B cell (primary cell): Measurements from ENCODE around the gene FLNB. TPM values are rescaled to one million over a fixed set of nuclear protein-coding genes. Genes with fewer than 3 reads are reported as not detected.

Source experiments
- ATAC-seq: fragments of 200-7000 bp; cut with Tn5 transposase; one replicate; pipeline ENCODE4 v1.10.0; 2021; ENCODE audit warnings: low read depth, mild to moderate bottlenecking, moderate number of reproducible peaks, moderate library complexity
- CTCF ChIA-PET: fragments of 350-600 bp; sonication (Branson Sonifier 250); formaldehyde crosslinking; loops from one replicate; lab custom pipeline; 2021; ENCODE audit warnings: antibody characterized with exemption, inconsistent platforms; lab: Charles Lee
- POLR2A ChIA-PET: fragments of 350-600 bp; sonication (Branson Sonifier 250); formaldehyde crosslinking; loops from one replicate; lab custom pipeline; 2021; ENCODE audit warnings: antibody characterized with exemption; lab: Charles Lee
- DNase-seq: peaks from one replicate; pipeline ENCODE4 v3.0.0; 2013
- H2AFZ ChIP-seq: 2 replicates; pipeline ENCODE4 v1.6.1; 2012; ENCODE audit warnings: mild to moderate bottlenecking, low read depth, low read length; ENCODE audit not compliant: insufficient read depth, poor library complexity, severe bottlenecking
- H3K27ac ChIP-seq, 2 donors: 1 replicate in 1 of 2; 2 replicates in 1 of 2; pipeline ENCODE4 v1.5.1; 2012 to 2013; ENCODE audit warnings: low read length in 2 of 2, mild to moderate bottlenecking in 2 of 2, moderate library complexity in 1 of 2
- H3K27me3 ChIP-seq, 4 experiments: fragments of 200-600 bp in 1 of 4; sonication (generic) in 1 of 4; replicated peaks in 1 of 4; 1 replicate in 2 of 4; 2 replicates in 2 of 4; pipeline versions ENCODE4 v1.6.1 to v1.7.0; 2013 to 2016; ENCODE audit warnings: low read length in 3 of 4, mild to moderate bottlenecking in 2 of 4, mixed read lengths in 1 of 4, moderate library complexity in 1 of 4; ENCODE audit not compliant: insufficient read depth in 4 of 4, control insufficient read depth in 3 of 4; ENCODE audit errors: control extremely low read depth in 1 of 4
- H3K36me3 ChIP-seq, 2 experiments: replicated peaks in 1 of 2; 1 replicate in 1 of 2; 2 replicates in 1 of 2; pipeline versions ENCODE4 v1.6.1 to v1.7.1; 2013; ENCODE audit warnings: low read length in 1 of 2; ENCODE audit not compliant: insufficient read depth in 2 of 2, control insufficient read depth in 1 of 2; ENCODE audit errors: control extremely low read depth in 1 of 2, extremely low read depth in 1 of 2
- H3K4me1 ChIP-seq, 2 donors: fragments of 200-600 bp in 1 of 2; sonication (generic) in 1 of 2; 1 replicate in 1 of 2; 2 replicates in 1 of 2; pipeline versions ENCODE4 v1.5.1 to v1.6.1; 2013 to 2017; ENCODE audit warnings: low read length in 2 of 2; ENCODE audit not compliant: control insufficient read depth in 2 of 2, insufficient read depth in 2 of 2
- H3K4me2 ChIP-seq: replicated peaks from 2 replicates; pipeline ENCODE3; 2012; ENCODE audit warnings: mild to moderate bottlenecking, low read depth, low read length; ENCODE audit not compliant: poor library complexity, severe bottlenecking
- H3K4me3 ChIP-seq, 5 experiments: fragments of 200-600 bp in 1 of 5; sonication (generic) in 1 of 5; 1 replicate in 3 of 5; 2 replicates in 2 of 5; pipeline versions ENCODE4 v1.5.1 to v1.7.0; 2011 to 2016; ENCODE audit warnings: low read length in 4 of 5, mild to moderate bottlenecking in 4 of 5, low read depth in 2 of 5, control low read depth in 1 of 5, moderate library complexity in 1 of 5; ENCODE audit not compliant: insufficient read depth in 1 of 5; ENCODE audit errors: control extremely low read depth in 1 of 5, extremely low read depth in 1 of 5
- H3K79me2 ChIP-seq: fragments of 200-600 bp; sonication (generic); one replicate; pipeline ENCODE4 v1.6.0; 2016; ENCODE audit warnings: low read length; ENCODE audit not compliant: control insufficient read depth, insufficient read depth
- H3K9ac ChIP-seq: fragments of 200-600 bp; sonication (generic); 2 replicates; pipeline ENCODE4 v1.6.1; 2017; ENCODE audit warnings: mild to moderate bottlenecking, low read length, moderate library complexity
- H3K9me3 ChIP-seq, 3 donors: one replicate each; pipeline versions ENCODE4 v1.6.1 to v1.7.1; 2013; ENCODE audit warnings: low read length in 2 of 3; ENCODE audit not compliant: control insufficient read depth in 2 of 3, insufficient read depth in 1 of 3; ENCODE audit errors: control extremely low read depth in 1 of 3
- H4K20me1 ChIP-seq: 2 replicates; pipeline ENCODE4 v1.6.0; 2012; ENCODE audit warnings: mild to moderate bottlenecking, low read length; ENCODE audit not compliant: insufficient read depth, control insufficient read depth, poor library complexity, severe bottlenecking
- H3K27ac Mint-ChIP-seq: one replicate; pipeline ENCODE4 v1.8.0; 2021; ENCODE audit warnings: mixed read lengths
- H3K27me3 Mint-ChIP-seq: one replicate; pipeline ENCODE4 v1.8.0; 2021; ENCODE audit warnings: mixed read lengths
- H3K4me1 Mint-ChIP-seq: one replicate; pipeline ENCODE4 v1.8.0; 2021; ENCODE audit warnings: mixed read lengths
- H3K4me3 Mint-ChIP-seq: one replicate; pipeline ENCODE4 v1.8.0; 2021; ENCODE audit warnings: mixed read lengths
- H3K9me3 Mint-ChIP-seq: one replicate; pipeline ENCODE4 v1.8.0; 2022; ENCODE audit warnings: mixed read lengths; ENCODE audit not compliant: insufficient read depth
- CTCF ChIP-seq: fragments of 200-600 bp; IDR thresholded peaks from one replicate; pipeline ENCODE4 v1.8.0; 2022; ENCODE audit warnings: antibody characterized with exemption, mild to moderate bottlenecking
- EZH2 ChIP-seq: IDR thresholded peaks from 2 replicates; pipeline ENCODE4 v1.6.1; 2012; ENCODE audit warnings: borderline replicate concordance, low read depth, mild to moderate bottlenecking, moderate library complexity, low read length; ENCODE audit not compliant: insufficient read depth, poor library complexity, severe bottlenecking
- WGBS: methylation state at CpG from one replicate; pipeline ENCODE4 v1.1.5; 2013; ENCODE audit warnings: missing lambda C conversion rate; ENCODE audit not compliant: insufficient coverage; 5-methylcytosine and 5-hydroxymethylcytosine counted together
- intact Hi-C: fragments of 100-400 bp; cut with micrococcal nuclease; formaldehyde crosslinking; loops from one replicate; pipeline ENCODE4 v1.10.0; 2022
- polyA plus RNA-seq: library from polyadenylated mRNA; depleted of rRNA; stranded (reverse); fragments of >200 nt; gene quantifications from 2 replicates; pipeline ENCODE4 v1.2.3, GENCODE V29; 2012
- total RNA-seq, 2 donors: library from RNA; stranded (reverse); fragments of 120-200 nt in 1 of 2; gene quantifications; 1 replicate in 1 of 2; 2 replicates in 1 of 2; pipeline versions ENCODE4 v1.2.3 to v1.2.4, GENCODE V29; 2013 to 2022

FLNB gene
- total and polyA plus RNA-seq, 2 donors (not counting 1 experiment from before 2014, with no cell fraction given) = 25.5 to 28.3 TPM

- H3K4me2 ChIP-seq = no peak overlapping the region
- no peaks in the 10 kb centered on the region for H3K79me2 ChIP-seq
- no peaks in the 10 kb centered on the region for H3K4me1 ChIP-seq
- H3K4me1 Mint-ChIP-seq = no peaks in the 10 kb centered on the region
- peaks cover 0 to 26% of the 10 kb centered on the region in 2 experiments for H3K36me3 ChIP-seq
- TF ChIP-seq CTCF = no peak
- H3K4me3 ChIP-seq = no peak overlapping the region
- H3K27ac Mint-ChIP-seq = no peak overlapping the region
- no peak overlapping the region for H3K27ac ChIP-seq
- H3K9me3 ChIP-seq = peaks cover 0 to 3% (median 0%) of the 10 kb centered on the region in 3 donors
- no peak for ATAC-seq
- no peaks in the 10 kb centered on the region for H3K27me3 ChIP-seq
- H3K27me3 Mint-ChIP-seq = no peaks in the 10 kb centered on the region
- no peak for DNase-seq
- no peaks in the 10 kb centered on the region for H4K20me1 ChIP-seq
- H3K9ac ChIP-seq = no peak overlapping the region
- H3K9me3 Mint-ChIP-seq = no peaks in the 10 kb centered on the region
- CTCF ChIA-PET = interaction anchor here (1.2 to 1.6 kb wide), 2 partner anchors 9 to 15 kb away, joined by 3 to 5 read pairs; no protein-coding TSS in a partner anchor
- intact Hi-C loops = no loop called here
- WGBS = 96% methylated on average over 6 of the region's 11 CpGs
- POLR2A ChIA-PET = no interaction called here
- H3K4me3 Mint-ChIP-seq = no peak overlapping the region
- no peak overlapping the region for H2AFZ ChIP-seq
Observed at GRCh38 chr3:58157700-58158099, 149.5 kb downstream of the FLNB start.

DNA sequence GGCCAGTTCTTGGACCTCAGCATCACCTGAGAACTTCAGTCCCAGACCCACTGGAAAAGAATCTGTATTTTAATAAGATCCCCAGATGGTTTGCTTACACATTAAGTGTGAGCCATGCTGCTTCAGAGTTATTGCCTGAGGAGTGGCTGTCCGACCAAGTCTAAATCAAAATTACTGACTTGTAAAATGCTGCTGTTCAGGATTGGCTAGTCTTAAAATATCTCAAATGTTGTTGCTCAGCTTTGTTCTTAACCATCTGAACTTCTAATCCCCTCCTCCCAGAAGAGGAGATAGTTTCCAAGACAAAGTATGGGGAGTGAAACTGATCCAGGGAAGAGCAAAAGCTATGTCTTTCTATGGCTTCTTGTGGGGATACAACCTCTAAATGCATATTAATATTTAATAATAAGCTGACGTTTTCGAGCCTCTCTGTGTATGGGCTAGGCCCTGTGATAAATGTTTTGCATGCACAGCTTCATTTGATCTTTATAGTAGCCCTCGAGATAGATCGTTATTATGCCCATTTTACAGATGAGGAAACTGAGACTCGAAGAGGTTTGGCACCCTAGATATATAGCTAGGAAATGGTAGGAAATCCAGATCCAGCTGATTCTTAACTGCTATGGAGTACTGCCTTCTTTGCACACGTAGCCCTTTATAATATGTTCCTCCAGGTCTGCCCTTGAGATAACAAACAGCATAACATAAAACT is 150.4 kb downstream of the FLNB start:
- Histone ChIP-seq H3K9me3 (peaks cover 0 to 3% (median 0%) of the 10 kb centered on the region in 3 donors), H3K4me3 (no peak overlapping the region), H4K20me1 (no peaks in the 10 kb centered on the region), H3K4me1 (no peaks in the 10 kb centered on the region), H3K27ac (no peak overlapping the region), H3K27me3 (no peaks in the 10 kb centered on the region), H3K9ac (no peak overlapping the region), H2AFZ (no peak overlapping the region), H3K36me3 (peaks cover 0 to 24% of the 10 kb centered on the region in 2 experiments), H3K79me2 (no peaks in the 10 kb centered on the region), H3K4me2 (no peak overlapping the region)
- H3K9me3 Mint-ChIP-seq = no peaks in the 10 kb centered on the region
- no peak for DNase-seq
- ChIA-PET CTCF (interaction anchor here (1.4 to 2.3 kb wide), 3 partner anchors 8 to 20 kb away, joined by 5 to 6 read pairs (median 5); no protein-coding TSS in a partner anchor), POLR2A (no interaction called here)
- H3K27me3 Mint-ChIP-seq = no peaks in the 10 kb centered on the region
- no peak for ATAC-seq
- H3K4me3 Mint-ChIP-seq = no peak overlapping the region
- 83% methylated on average over 2 of the region's 7 CpGs for WGBS
- no peak overlapping the region for H3K27ac Mint-ChIP-seq
- intact Hi-C loops = no loop called here
- H3K4me1 Mint-ChIP-seq = no peaks in the 10 kb centered on the region
- TF ChIP-seq EZH2 (no peak), CTCF (no peak)
